Measurements from ENCODE around the gene STK24. TPM values are rescaled to one million over a fixed set of nuclear protein-coding genes. Genes with fewer than 3 reads are reported as not detected.

The STK24 gene
- polyA plus RNA-seq, 1 of the 3 experiments (the other 2 are of a cell fraction), result 30.5 TPM

- Histone ChIP-seq H3K27me3 (ENCODE audit: insufficient read depth) (no peaks in the 10 kb centered on the region), H3K36me3 (replicated peaks in 1 of 2; ENCODE audit: control insufficient read depth in 1 of 2, insufficient read depth in 2 of 2, low read length in 1 of 2) (peaks cover 0 to 6% of the 10 kb centered on the region in 2 experiments), H2AFZ (ENCODE audit: low read depth) (no peak overlapping the region), H4K20me1 (ENCODE audit: insufficient read depth) (peaks cover 94% of the 10 kb centered on the region), H3K4me3 (ENCODE audit: low read depth in 2 of 2, low read length in 1 of 2) (no peak overlapping the region), H3K4me1 (ENCODE audit: control insufficient read depth in 1 of 2, insufficient read depth in 2 of 2, low read depth in 1 of 2, low read length in 1 of 2) (peaks cover 0 to 41% of the 10 kb centered on the region in 2 experiments; a peak in 3 of 4 replicates), H3F3A (replicated peaks; ENCODE audit: insufficient read depth) (no peaks in the 10 kb centered on the region), H3K9me2 (no peaks in the 10 kb centered on the region), H3K9ac (no peak overlapping the region), H3K79me2 (ENCODE audit: insufficient read depth) (peaks cover 99% of the 10 kb centered on the region), H3K4me2 (no peak overlapping the region), H3K27ac (ENCODE audit: low read depth in 2 of 2, low read length in 1 of 2) (peak overlapping the region in 1 of 2 experiments; percentile 7; a peak in 1 of 4 replicates), H3K9me3 (no peaks in the 10 kb centered on the region)
- DNase-seq, result no peak
- ChIA-PET POLR2A (no interaction called here), CTCF (interaction anchor here (0.8 to 1.8 kb wide), 3 partner anchors 13 to 89 kb away, joined by 3 to 6 read pairs (median 3); no protein-coding TSS in a partner anchor)
- TF ChIP-seq RAD21 (IDR thresholded peaks at IDR 0.05; ENCODE audit: low read length) (no peak), MAX (IDR thresholded peaks at IDR 0.05; ENCODE audit: low read depth) (no peak), JUND (IDR thresholded peaks at IDR 0.05) (no peak)
- 96% methylated on average over 8 of the region's 14 CpGs for WGBS (ENCODE audit: low lambda C conversion rate)
Observed at GRCh38 chr13:98536729-98537128, 40.2 kb downstream of the STK24 start.

GRCh38 chr13:98535501-98536354 is 41.2 kb downstream of the STK24 start:
- Histone ChIP-seq H3K27me3 (ENCODE audit: insufficient read depth) (no peaks in the 10 kb centered on the region), H3K9me3 (no peaks in the 10 kb centered on the region), H3K4me2 (no peak overlapping the region), H3K9me2 (no peaks in the 10 kb centered on the region), H3K4me1 (ENCODE audit: control insufficient read depth in 1 of 2, insufficient read depth in 2 of 2, low read depth in 1 of 2, low read length in 1 of 2) (peaks cover 0 to 33% of the 10 kb centered on the region in 2 experiments; a peak in 2 of 4 replicates), H3K27ac (ENCODE audit: low read depth in 2 of 2, low read length in 1 of 2) (no peak overlapping the region), H4K20me1 (ENCODE audit: insufficient read depth) (peaks cover 95% of the 10 kb centered on the region), H3K36me3 (replicated peaks in 1 of 2; ENCODE audit: control insufficient read depth in 1 of 2, insufficient read depth in 2 of 2, low read length in 1 of 2) (peaks cover 0 to 6% of the 10 kb centered on the region in 2 experiments), H3K9ac (no peak overlapping the region), H2AFZ (ENCODE audit: low read depth) (no peak overlapping the region), H3K4me3 (ENCODE audit: low read depth in 2 of 2, low read length in 1 of 2) (no peak overlapping the region), H3F3A (replicated peaks; ENCODE audit: insufficient read depth) (no peaks in the 10 kb centered on the region), H3K79me2 (ENCODE audit: insufficient read depth) (peaks cover 99% of the 10 kb centered on the region)
- no peak for DNase-seq
- TF ChIP-seq RXRA (IDR thresholded peaks at IDR 0.05; ENCODE audit: borderline replicate concordance, low read depth) (no peak), CTCF (IDR thresholded peaks at IDR 0.05) (no peak), SIN3A (IDR thresholded peaks at IDR 0.05; ENCODE audit: borderline replicate concordance, low read depth, low read length) (no peak), NFIC (IDR thresholded peaks at IDR 0.05; ENCODE audit: borderline replicate concordance) (no peak)
- WGBS (ENCODE audit: low lambda C conversion rate), result 92% methylated on average over 12 of the region's 13 CpGs
- POLR2A ChIA-PET, result no interaction called here
- CTCF ChIA-PET, result interaction anchor here (1.8 kb wide), 1 partner anchor 88 kb away, joined by 6 read pairs; no protein-coding TSS in a partner anchor

DNA sequence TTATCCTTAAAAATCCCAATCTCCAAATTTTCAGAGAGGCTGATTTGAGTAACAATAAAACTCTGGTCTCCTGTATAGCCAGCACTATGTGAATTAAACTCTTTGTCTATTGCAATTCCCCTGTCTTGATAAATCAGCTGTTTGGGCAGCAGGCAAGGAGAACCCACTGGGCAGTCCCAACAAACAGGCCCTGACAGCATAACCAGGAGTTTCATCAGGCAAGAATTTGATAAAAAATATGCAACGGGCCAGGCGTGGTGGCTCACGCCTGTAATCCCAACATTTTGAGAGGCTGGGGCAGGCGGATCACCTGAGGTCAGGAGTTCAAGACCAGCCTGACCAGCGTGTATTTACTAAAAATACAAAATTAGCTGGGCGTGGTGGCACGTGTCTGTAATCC is 42.1 kb downstream of the STK24 start:
- ChIA-PET CTCF (no interaction called here), POLR2A (no interaction called here)
- Histone ChIP-seq H3K4me3 (ENCODE audit: low read depth in 2 of 2, low read length in 1 of 2) (no peak overlapping the region), H3K27me3 (ENCODE audit: insufficient read depth) (no peaks in the 10 kb centered on the region), H4K20me1 (ENCODE audit: insufficient read depth) (peaks cover 95% of the 10 kb centered on the region), H3K9ac (no peak overlapping the region), H3F3A (replicated peaks; ENCODE audit: insufficient read depth) (no peaks in the 10 kb centered on the region), H3K4me2 (no peak overlapping the region), H2AFZ (ENCODE audit: low read depth) (no peak overlapping the region), H3K9me3 (no peaks in the 10 kb centered on the region), H3K27ac (ENCODE audit: low read depth in 2 of 2, low read length in 1 of 2) (no peak overlapping the region), H3K79me2 (ENCODE audit: insufficient read depth) (peaks cover 99% of the 10 kb centered on the region), H3K9me2 (no peaks in the 10 kb centered on the region), H3K4me1 (ENCODE audit: control insufficient read depth in 1 of 2, insufficient read depth in 2 of 2, low read depth in 1 of 2, low read length in 1 of 2) (peaks cover 0 to 25% of the 10 kb centered on the region in 2 experiments; a peak in 1 of 4 replicates), H3K36me3 (replicated peaks in 1 of 2; ENCODE audit: control insufficient read depth in 1 of 2, insufficient read depth in 2 of 2, low read length in 1 of 2) (peaks cover 0 to 6% of the 10 kb centered on the region in 2 experiments)
- 98% methylated on average over 7 of the region's 7 CpGs for WGBS (ENCODE audit: low lambda C conversion rate)
- no peak for DNase-seq
- TF ChIP-seq EP300 (IDR thresholded peaks at IDR 0.05; ENCODE audit: borderline replicate concordance in 1 of 2, low read depth in 1 of 2, low read length in 1 of 2) (no peak), TCF12 (IDR thresholded peaks at IDR 0.05) (no peak), RCOR1 (IDR thresholded peaks at IDR 0.05; ENCODE audit: low read length) (no peak), USF1 (IDR thresholded peaks at IDR 0.05; ENCODE audit: borderline replicate concordance, low read depth) (no peak)
